K562 (cell line): ENCODE results near the gene NIPSNAP3A. TPM values are rescaled to one million over a fixed set of nuclear protein-coding genes. Genes with fewer than 3 reads are reported as not detected.
A peak's percentile ranks its signal among the peaks of the same experiment; 100 is the strongest.

Source experiments
- ATAC-seq: fragments of 200-7000 bp; cut with Tn5 transposase; 3 replicates; pipeline ENCODE4 v1.9.1; 2020; ENCODE audit warnings: moderate library complexity
- BruUV-seq: library from RNA; stranded (reverse); fragments of 400-500 nt; replicated peaks from 2 replicates; lab custom pipeline; 2021; lab: Mats Ljungman, UMichigan
- CTCF ChIA-PET: fragments of 300-600 bp; formaldehyde crosslinking; extraction: SDS; loops from one replicate; lab custom pipeline; 2021; ENCODE audit warnings: low intra/inter-chr PET ratio; lab: Yijun Ruan, JAX
- POLR2A ChIA-PET: fragments of 300-600, 350-650 bp; sonication (Branson Sonifier 250); formaldehyde crosslinking; extraction: SDS; loops from one replicate; lab custom pipeline; 2021; ENCODE audit warnings: antibody characterized with exemption, inconsistent platforms; lab: Yijun Ruan, JAX
- DNase-seq, 4 experiments: peaks; one replicate each; pipeline versions ENCODE4 v3.0.0 to v3.0.0-alpha.2; 2011 to 2018; ENCODE audit warnings: low spot score in 3 of 4, mixed read lengths in 3 of 4; ENCODE audit errors: extremely low read depth in 1 of 4
- FAIRE-seq: peaks from 2 replicates; lab custom pipeline; 2011; peaks lifted over from hg19 to GRCh38; lab: Jason Lieb, UNC
- H2AFZ ChIP-seq: 2 replicates; pipeline ENCODE4 v1.6.0; 2011; ENCODE audit warnings: low read depth, low read length, control low read depth, inconsistent platforms
- H3K27ac ChIP-seq: fragments of 200-600 bp; 3 replicates; pipeline ENCODE4 v1.8.0; 2011; ENCODE audit warnings: low read depth, mild to moderate bottlenecking, control low read depth, inconsistent platforms, low read length, moderate library complexity, mixed read lengths; ENCODE audit errors: extremely low read depth
- H3K27me3 ChIP-seq, 2 experiments: fragments of 300-600 bp in 1 of 2; 2 replicates in 1 of 2; 3 replicates in 1 of 2; pipeline versions ENCODE4 v1.6.0 to v1.8.0; 2011; ENCODE audit warnings: inconsistent platforms in 2 of 2, low read length in 2 of 2, mild to moderate bottlenecking in 1 of 2, mixed read lengths in 1 of 2, moderate library complexity in 1 of 2; ENCODE audit not compliant: control insufficient read depth in 2 of 2, insufficient read depth in 2 of 2
- H3K36me3 ChIP-seq: fragments of 300-600 bp; 3 replicates; pipeline ENCODE4 v1.8.0; 2011; ENCODE audit warnings: mild to moderate bottlenecking, low read length, inconsistent platforms; ENCODE audit not compliant: control insufficient read depth, insufficient read depth
- H3K4me1 ChIP-seq, 2 experiments: fragments of 200-600 bp in 1 of 2; replicated peaks in 1 of 2; 2 replicates in 1 of 2; 3 replicates in 1 of 2; pipeline versions ENCODE4 v1.5.1 to v1.8.0; 2011; ENCODE audit warnings: inconsistent platforms in 2 of 2, low read length in 2 of 2, mild to moderate bottlenecking in 1 of 2, mixed read lengths in 1 of 2, moderate library complexity in 1 of 2; ENCODE audit not compliant: control insufficient read depth in 2 of 2, insufficient read depth in 2 of 2
- H3K4me2 ChIP-seq: 2 replicates; pipeline ENCODE4 v1.6.1; 2011; ENCODE audit warnings: low read length, control low read depth, inconsistent platforms, mixed read lengths; ENCODE audit not compliant: insufficient read depth
- H3K4me3 ChIP-seq: fragments of 200-600 bp; sonication (generic), shearing (Covaris generic); 2 replicates; pipeline ENCODE4 v1.5.1; 2016; ENCODE audit warnings: control low read depth, inconsistent platforms
- H3K79me2 ChIP-seq: fragments of 200-600 bp; 3 replicates; pipeline ENCODE4 v1.8.0; 2011; ENCODE audit warnings: low read length, inconsistent platforms; ENCODE audit not compliant: control insufficient read depth, insufficient read depth
- H3K9ac ChIP-seq, 2 experiments: 2 replicates each; pipeline versions ENCODE4 v1.6.0 to v1.6.1; 2011; ENCODE audit warnings: low read depth in 2 of 2, low read length in 2 of 2, control low read depth in 1 of 2, inconsistent platforms in 1 of 2, mild to moderate bottlenecking in 1 of 2, mixed read lengths in 1 of 2; ENCODE audit not compliant: insufficient read depth in 1 of 2
- H3K9me1 ChIP-seq: one replicate; pipeline ENCODE4 v1.6.0; 2011; ENCODE audit warnings: inconsistent platforms, mild to moderate bottlenecking, low read length, moderate library complexity; ENCODE audit not compliant: control insufficient read depth, insufficient read depth
- H3K9me3 ChIP-seq: replicated peaks from 2 replicates; pipeline ENCODE4 v1.5.1; 2011; ENCODE audit warnings: low read depth, low read length, inconsistent platforms; ENCODE audit not compliant: control insufficient read depth, insufficient read depth
- H4K20me1 ChIP-seq: replicated peaks from 2 replicates; pipeline ENCODE4 v1.6.1; 2011; ENCODE audit warnings: low read length, inconsistent platforms, mixed read lengths; ENCODE audit not compliant: control insufficient read depth, insufficient read depth
- CBX8 ChIP-seq: fragments of 200-600 bp; sonication (generic); IDR thresholded peaks from 2 replicates; pipeline ENCODE4 v1.6.1; 2012; ENCODE audit warnings: borderline replicate concordance, mixed run types, low read depth, mild to moderate bottlenecking, moderate library complexity, mixed read lengths, low read length, control low read depth, inconsistent platforms; ENCODE audit not compliant: poor library complexity, severe bottlenecking; ENCODE audit errors: extremely low read depth
- ELF2 ChIP-seq: fragments of 250-450 bp; sonication (Bioruptor Pico); IDR thresholded peaks from 2 replicates; pipeline ENCODE4 v1.5.0; 2021; ENCODE audit warnings: mild to moderate bottlenecking
- MAFK ChIP-seq: IDR thresholded peaks from 2 replicates; pipeline ENCODE4 v1.6.1; 2011; ENCODE audit warnings: low read length, improper control_type of control experiment
- ZNF184 ChIP-seq: sonication (generic); formaldehyde crosslinking; IDR thresholded peaks from 2 replicates; pipeline ENCODE4 v1.5.0; 2020; ENCODE audit warnings: missing genetic modification reagents
- WGBS: fragments of 100-300 bp; shearing (Covaris generic); methylation state at CpG from one replicate; pipeline ENCODE4 v1.1.6; 2016; ENCODE audit warnings: low coverage, mixed read lengths; ENCODE audit not compliant: insufficient coverage; ENCODE audit errors: missing lambda C conversion rate; 5-methylcytosine and 5-hydroxymethylcytosine counted together
- in situ Hi-C: fragments of 300-500 bp; cut with MboI; formaldehyde crosslinking; loops from 4 replicates; pipeline ENCODE4 v1.15.0; 2018; ENCODE audit warnings: inconsistent platforms, mixed read lengths
- intact Hi-C: fragments of 100-400 bp; cut with micrococcal nuclease; formaldehyde crosslinking; loops from 2 replicates; pipeline ENCODE4 v1.14.2; 2022
- polyA plus RNA-seq, 8 experiments: library from polyadenylated mRNA; depleted of rRNA in 4 of 8; stranded (reverse) in 5 of 8; unstranded in 3 of 8; fragments of >200 nt; fragmentation: Nextera tagmentation in 2 of 8; fragmentation: Illumina TruSeq in 1 of 8; extraction: Ambion mirVana in 2 of 8; extraction: Trizol in 1 of 8; gene quantifications; 2 replicates each; pipeline versions ENCODE4 v1.2.1 to v1.2.3, GENCODE V29; 2011 to 2014; ENCODE audit warnings: inconsistent platforms in 1 of 8, missing spikeins in 1 of 8
- total RNA-seq, 7 experiments: library from RNA; depleted of rRNA in 6 of 7; stranded (reverse); fragments of >200 nt in 6 of 7; fragmentation: Illumina TruSeq in 2 of 7; extraction: Trizol in 2 of 7; gene quantifications; 2 replicates each; pipeline versions ENCODE4 v1.2.1 to v1.2.3, GENCODE V29; 2011 to 2021; ENCODE audit warnings: low replicate concordance in 1 of 7
- TF ChIP-seq, protein P1 (sequence below): fragments of 250-450 bp; sonication (Bioruptor Pico); IDR thresholded peaks from 2 replicates; pipeline ENCODE4 v1.8.0; 2022; ENCODE audit warnings: moderate library complexity, mild to moderate bottlenecking, inconsistent platforms

Gene NIPSNAP3A
- total and polyA plus RNA-seq, 9 of the 15 experiments (the other 6 are each of a cell fraction or from before 2014, with no cell fraction given), result 25.3 to 132 (median 40.5) TPM

GRCh38 chr9:104786293-104786692, 38.8 kb downstream of the NIPSNAP3A start:
- H3K79me2 ChIP-seq, result no peaks in the 10 kb centered on the region
- H3K4me2 ChIP-seq, result no peak overlapping the region
- peaks cover 0 to 3% of the 10 kb centered on the region in 2 experiments; a peak in 1 of 5 replicates for H3K4me1 ChIP-seq
- no peak for FAIRE-seq
- no TSS peak for BruUV-seq
- ATAC-seq, result no peak
- H4K20me1 ChIP-seq, result no peaks in the 10 kb centered on the region
- in situ Hi-C loops, result loop anchor here (10.0 kb wide), 1 partner anchor 619 kb away; no protein-coding TSS in a partner anchor
- intact Hi-C loops, result loop anchor here (2.0 kb wide), 1 partner anchor 629 kb away; no protein-coding TSS in a partner anchor
- H3K9me1 ChIP-seq, result no peaks in the 10 kb centered on the region
- H2AFZ ChIP-seq, result no peak overlapping the region
- WGBS, result 13% methylated on average over 1 of the region's 1 CpG
- no peak for TF ChIP-seq MAFK
- no peak for TF ChIP-seq ZNF184 (CRISPR knock-in tag)
- TF ChIP-seq ELF2, result no peak
- H3K27me3 ChIP-seq, result peaks cover 3 to 10% of the 10 kb centered on the region in 2 experiments; a peak in 3 of 5 replicates
- H3K9me3 ChIP-seq, result no peaks in the 10 kb centered on the region
- no peak overlapping the region for H3K4me3 ChIP-seq
- no peak for DNase-seq
- no peak overlapping the region for H3K9ac ChIP-seq
- H3K27ac ChIP-seq, result no peak overlapping the region
- POLR2A ChIA-PET, result interaction anchor here (0.6 to 0.7 kb wide), 2 partner anchors 103 to 369 kb away, joined by 3 to 4 read pairs; no protein-coding TSS in a partner anchor
- CTCF ChIA-PET, result no interaction called here
- H3K36me3 ChIP-seq, result no peaks in the 10 kb centered on the region

- FAIRE-seq, result no peak
- BruUV-seq, result no TSS peak
- peaks cover 0 to 6% of the 10 kb centered on the region in 2 experiments; a peak in 1 of 5 replicates for H3K4me1 ChIP-seq
These were observed 40.0 kb downstream of the NIPSNAP3A start for GRCh38 chr9:104787306-104788015.

More at GRCh38 chr9:104787306-104788015, 40.0 kb downstream of the NIPSNAP3A start:
- H3K27me3 ChIP-seq, result peaks cover 3 to 10% of the 10 kb centered on the region in 2 experiments; a peak in 3 of 5 replicates
- 9% methylated on average over 7 of the region's 7 CpGs for whole genome bisulfite sequencing
- no peak overlapping the region for H3K27ac ChIP-seq
- H3K9me3 ChIP-seq, result no peaks in the 10 kb centered on the region
- no peaks in the 10 kb centered on the region for H3K36me3 ChIP-seq
- no peak for ATAC-seq
- no peak for DNase-seq
- intact Hi-C loops (loop anchor here (2.0 kb wide), 1 partner anchor 627 kb away; no protein-coding TSS in a partner anchor), in situ Hi-C loops (loop anchor here (10.0 kb wide), 1 partner anchor 617 kb away; no protein-coding TSS in a partner anchor)
- H4K20me1 ChIP-seq, result no peaks in the 10 kb centered on the region
- no peaks in the 10 kb centered on the region for H3K79me2 ChIP-seq
- POLR2A ChIA-PET, result no interaction called here
- no peak overlapping the region for H3K4me3 ChIP-seq
- H2AFZ ChIP-seq, result no peak overlapping the region
- no peaks in the 10 kb centered on the region for H3K9me1 ChIP-seq
- H3K4me2 ChIP-seq, result no peak overlapping the region
- CTCF ChIA-PET, result no interaction called here
- H3K9ac ChIP-seq, result no peak overlapping the region
- TF ChIP-seq, protein P1, sequence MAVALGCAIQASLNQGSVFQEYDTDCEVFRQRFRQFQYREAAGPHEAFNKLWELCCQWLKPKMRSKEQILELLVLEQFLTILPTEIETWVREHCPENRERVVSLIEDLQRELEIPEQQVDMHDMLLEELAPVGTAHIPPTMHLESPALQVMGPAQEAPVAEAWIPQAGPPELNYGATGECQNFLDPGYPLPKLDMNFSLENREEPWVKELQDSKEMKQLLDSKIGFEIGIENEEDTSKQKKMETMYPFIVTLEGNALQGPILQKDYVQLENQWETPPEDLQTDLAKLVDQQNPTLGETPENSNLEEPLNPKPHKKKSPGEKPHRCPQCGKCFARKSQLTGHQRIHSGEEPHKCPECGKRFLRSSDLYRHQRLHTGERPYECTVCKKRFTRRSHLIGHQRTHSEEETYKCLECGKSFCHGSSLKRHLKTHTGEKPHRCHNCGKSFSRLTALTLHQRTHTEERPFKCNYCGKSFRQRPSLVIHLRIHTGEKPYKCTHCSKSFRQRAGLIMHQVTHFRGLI (CRISPR knock-in tag), result no peak
- TF ChIP-seq CBX8, result peak; percentile 17
